ENCODE measurements around the gene DUSP10.

GRCh38 chr1:221740369-221740992 lies 1.4 kb downstream of the DUSP10 start:
- TF ChIP-seq ISL1 (CRISPR knock-in tag; IDR thresholded peaks at IDR 0.05) (no peak), ZNF8 (CRISPR knock-in tag; IDR thresholded peaks at IDR 0.05) (no peak), POU6F1 (CRISPR knock-in tag; IDR thresholded peaks at IDR 0.05; ENCODE audit: borderline replicate concordance, low read depth) (no peak), ZFP3 (CRISPR knock-in tag; IDR thresholded peaks at IDR 0.05) (no peak), SNAI2 (CRISPR knock-in tag; IDR thresholded peaks at IDR 0.05) (no peak), CSDC2 (CRISPR knock-in tag; IDR thresholded peaks at IDR 0.05) (no peak), OSR1 (CRISPR knock-in tag; IDR thresholded peaks at IDR 0.05) (no peak), CREB5 (CRISPR knock-in tag; IDR thresholded peaks at IDR 0.05; ENCODE audit: low read depth) (no peak), TCF4 (CRISPR knock-in tag; IDR thresholded peaks at IDR 0.05; ENCODE audit: borderline replicate concordance) (no peak), ZNF70 (CRISPR knock-in tag; IDR thresholded peaks at IDR 0.05) (no peak), PATZ1 (CRISPR knock-in tag; IDR thresholded peaks at IDR 0.05; ENCODE audit: borderline replicate concordance) (no peak), ZC3H10 (CRISPR knock-in tag; IDR thresholded peaks at IDR 0.05) (no peak)

All from SK-N-SH treated with all-trans-retinoic acid at 6 μM for 48 hours (cell line).